NCI-H510A (cell line): Measurements from ENCODE around the gene HOXA11.

Experiments used
- DNase-seq: peaks from one replicate; lab custom pipeline; 2025; lab: John Stamatoyannopoulos, UW

The HOXA11 gene

DNA sequence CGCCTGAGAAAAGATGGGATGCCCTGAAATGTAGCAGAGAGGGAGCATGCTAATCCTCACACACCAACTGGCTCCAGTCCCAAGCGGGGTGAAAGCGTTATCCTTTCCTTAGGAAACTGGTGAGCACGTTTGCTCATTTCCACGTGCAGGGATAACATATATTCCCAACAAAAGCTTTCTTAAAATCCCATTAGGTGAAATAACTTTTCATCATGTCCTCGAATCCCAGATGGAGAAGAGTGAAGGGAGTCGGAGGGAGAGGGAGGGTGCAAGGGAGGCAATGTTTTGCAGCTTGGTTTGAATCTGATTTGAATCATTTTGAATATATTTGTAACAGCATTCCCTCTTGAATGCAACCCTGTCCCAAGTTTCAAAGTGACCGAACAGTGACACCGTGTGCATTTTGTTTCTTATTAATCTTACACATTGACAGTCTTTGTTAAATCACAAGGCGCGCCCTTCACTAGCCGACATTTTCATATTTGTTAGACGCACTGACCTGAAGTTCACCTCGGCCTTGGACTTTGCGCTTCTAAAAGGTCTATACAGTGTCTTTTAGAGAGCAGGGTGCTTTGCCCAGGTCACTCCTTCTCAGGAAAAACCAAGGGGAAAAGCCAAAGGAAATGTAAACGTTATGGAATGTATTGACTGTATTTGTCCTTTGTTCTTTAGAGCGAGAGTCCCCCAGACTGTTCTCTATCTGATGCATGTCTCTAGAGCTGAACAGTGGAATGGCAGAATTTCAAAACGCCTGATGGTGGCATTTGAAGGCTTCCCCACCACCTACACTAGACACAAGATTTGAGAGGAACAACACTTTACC, 51.4 kb downstream of the HOXA11 start:
- DNase-seq = no peak

GRCh38 chr7:27132978-27133377, 52.1 kb downstream of the HOXA11 start:
- DNase-seq = no peak

DNA sequence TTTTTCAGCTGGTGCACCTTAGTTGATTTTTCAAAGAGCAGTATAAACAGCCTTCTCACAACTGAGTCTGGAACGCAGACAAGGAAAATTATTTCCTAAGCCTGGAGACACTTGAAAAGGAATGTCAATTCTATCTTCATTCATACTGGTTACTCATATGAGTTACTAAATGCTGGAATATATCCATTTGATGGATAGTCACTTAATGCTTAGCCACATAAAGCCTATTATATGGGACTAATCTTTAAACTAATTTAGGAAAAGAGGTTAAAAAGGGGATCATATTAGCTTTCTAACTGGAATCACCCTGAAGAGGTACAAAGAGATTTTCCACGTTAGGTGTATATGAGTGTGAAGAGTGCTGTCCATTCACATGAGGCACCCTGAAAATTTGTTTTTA, 52.8 kb downstream of the HOXA11 start:
- no peak for DNase-seq

DNA sequence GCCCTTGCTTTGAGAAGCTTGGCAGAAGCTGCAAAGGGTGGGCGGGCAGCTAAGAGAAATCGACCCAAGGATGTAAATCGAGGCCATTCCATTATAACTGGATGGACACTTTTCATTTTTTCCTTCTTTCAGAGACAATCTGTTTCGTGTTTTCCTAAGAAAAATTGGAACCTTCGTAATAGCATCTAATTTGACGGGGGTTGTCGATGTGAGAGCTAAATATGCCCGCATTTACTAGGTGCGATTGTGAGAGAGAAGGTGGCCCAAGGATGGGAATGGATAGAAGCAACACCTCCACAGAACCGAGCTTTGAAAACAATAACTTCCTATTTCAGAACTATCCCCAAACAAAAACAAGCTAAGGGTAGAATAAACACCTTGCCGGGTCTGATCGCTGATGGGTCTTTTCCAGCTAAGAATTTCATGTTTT, 53.6 kb downstream of the HOXA11 start:
- DNase-seq = no peak
